Neural progenitor cell (in vitro differentiated cells): ENCODE data around the gene KCNJ16.

Source experiments
- CTCF ChIP-seq: fragments of 200-600 bp; sonication (generic); IDR thresholded peaks from 2 replicates; pipeline ENCODE4 v1.5.1; 2017; ENCODE audit warnings: antibody characterized with exemption, mild to moderate bottlenecking
- EZH2 ChIP-seq: fragments of 200-600 bp; sonication (generic); IDR thresholded peaks from 2 replicates; pipeline ENCODE4 v1.6.1; 2017; ENCODE audit warnings: antibody characterized with exemption, mild to moderate bottlenecking, moderate library complexity

- no peak for TF ChIP-seq EZH2
- no peak for TF ChIP-seq CTCF
Observed at GRCh38 chr17:70041540-70041939, 33.5 kb upstream of the KCNJ16 start.
